HCT116 (cell line): ENCODE data around the gene PRR23E. TPM values are rescaled to one million over a fixed set of nuclear protein-coding genes. Genes with fewer than 3 reads are reported as not detected.

Experiments
- ATAC-seq: fragments of 200-7000 bp; cut with Tn5 transposase; 2 replicates; pipeline ENCODE4 v1.9.1; 2020; ENCODE audit warnings: mild to moderate bottlenecking, moderate library complexity
- BruUV-seq: library from RNA; stranded (reverse); fragments of 400-500 nt; replicated peaks from 2 replicates; lab custom pipeline; 2021; lab: Mats Ljungman, UMichigan
- CTCF ChIA-PET: fragments of 300-600 bp; sonication (Branson Sonifier 250); formaldehyde crosslinking; loops from one replicate; lab custom pipeline; 2021; ENCODE audit warnings: antibody characterized with exemption; lab: Charles Lee
- POLR2A ChIA-PET: fragments of 300-600, 350-600 bp; sonication (Branson Sonifier 250); formaldehyde crosslinking; loops from one replicate; lab custom pipeline; 2021; ENCODE audit warnings: antibody characterized with exemption; lab: Charles Lee
- RAD21 ChIA-PET, 2 experiments: fragments of 300-600 bp; sonication (Branson Sonifier 250); formaldehyde crosslinking; loops; one replicate each; lab custom pipeline; 2023; ENCODE audit warnings: low total read pairs in 2 of 2; ENCODE audit not compliant: uncharacterized antibody in 2 of 2, unreplicated experiment in 2 of 2, low non-redundant PET in 1 of 2; lab: Charles Lee
- DNase-seq: peaks from one replicate; pipeline ENCODE4 v3.0.0-alpha.2; 2010; ENCODE audit warnings: low read depth, low spot score
- H2AFZ ChIP-seq: fragments of 200-600 bp; shearing (Covaris generic), sonication (generic); 2 replicates; pipeline ENCODE4 v1.6.1; 2017; ENCODE audit warnings: low read depth, mixed run types, mixed read lengths, antibody characterized with exemption, low read length; ENCODE audit not compliant: poor library complexity, severe bottlenecking
- H3K27ac ChIP-seq: 2 replicates; pipeline ENCODE4 v1.5.1; 2012; ENCODE audit warnings: low read depth, low read length
- H3K27me3 ChIP-seq: fragments of 200-600 bp; sonication (generic); 2 replicates; pipeline ENCODE4 v1.6.1; 2016; ENCODE audit warnings: mixed run types, low read length, mixed read lengths; ENCODE audit not compliant: insufficient read depth
- H3K36me3 ChIP-seq, 2 experiments: fragments of 200-500 bp in 1 of 2; fragments of 200-600 bp in 1 of 2; sonication (Bioruptor generic) in 1 of 2; sonication (generic) in 1 of 2; 2 replicates each; pipeline versions ENCODE4 v1.5.1 to v1.6.1; 2014 to 2016; ENCODE audit warnings: low read length in 2 of 2, inconsistent platforms in 1 of 2, mixed read lengths in 1 of 2, mixed run types in 1 of 2; ENCODE audit not compliant: insufficient read depth in 2 of 2, control insufficient read depth in 1 of 2
- H3K4me1 ChIP-seq, 2 experiments: fragments of 200-600 bp in 1 of 2; sonication (generic) in 1 of 2; 2 replicates each; pipeline versions ENCODE4 v1.5.1 to v1.6.1; 2012 to 2017; ENCODE audit warnings: low read length in 2 of 2, inconsistent platforms in 1 of 2, mild to moderate bottlenecking in 1 of 2, mixed read lengths in 1 of 2, mixed run types in 1 of 2, moderate library complexity in 1 of 2; ENCODE audit not compliant: insufficient read depth in 2 of 2, control insufficient read depth in 1 of 2
- H3K4me2 ChIP-seq: fragments of 200-600 bp; sonication (generic); 2 replicates; pipeline ENCODE4 v1.6.1; 2017; ENCODE audit warnings: mixed run types, low read length, mixed read lengths
- H3K4me3 ChIP-seq, 2 experiments: fragments of 200-600 bp in 1 of 2; sonication (generic) in 1 of 2; replicated peaks in 1 of 2; 2 replicates each; pipeline ENCODE4 v1.5.1; 2011 to 2016; ENCODE audit warnings: low read length in 2 of 2, control low read depth in 1 of 2, low read depth in 1 of 2, mild to moderate bottlenecking in 1 of 2, mixed read lengths in 1 of 2, mixed run types in 1 of 2
- H3K79me2 ChIP-seq: fragments of 200-600 bp; sonication (generic); 2 replicates; pipeline ENCODE4 v1.6.1; 2017; ENCODE audit warnings: mild to moderate bottlenecking, mixed run types, low read length, moderate library complexity, mixed read lengths; ENCODE audit not compliant: insufficient read depth
- H3K9ac ChIP-seq: fragments of 200-600 bp; sonication (generic); 2 replicates; pipeline ENCODE4 v1.6.1; 2016; ENCODE audit warnings: low read length, mixed read lengths
- H3K9me2 ChIP-seq: fragments of 200-600 bp; sonication (generic), shearing (Covaris generic); 2 replicates; pipeline ENCODE4 v1.6.1; 2017; ENCODE audit warnings: mixed run types, mild to moderate bottlenecking, moderate library complexity; ENCODE audit not compliant: insufficient read depth
- H3K9me3 ChIP-seq, 2 experiments: fragments of 200-500 bp in 1 of 2; fragments of 200-600 bp in 1 of 2; sonication (Bioruptor generic) in 1 of 2; sonication (generic) in 1 of 2; 2 replicates each; pipeline ENCODE4 v1.6.1; 2014 to 2017; ENCODE audit warnings: low read length in 2 of 2, mixed read lengths in 2 of 2, inconsistent platforms in 1 of 2, low read depth in 1 of 2, mild to moderate bottlenecking in 1 of 2, mixed run types in 1 of 2, moderate library complexity in 1 of 2; ENCODE audit not compliant: control insufficient read depth in 1 of 2, insufficient read depth in 1 of 2
- H4K20me1 ChIP-seq: fragments of 200-600 bp; sonication (generic), shearing (Covaris generic); 2 replicates; pipeline ENCODE4 v1.6.1; 2017; ENCODE audit warnings: mixed run types, mild to moderate bottlenecking, moderate library complexity; ENCODE audit not compliant: insufficient read depth
- CBX3 ChIP-seq: IDR thresholded peaks from 2 replicates; pipeline ENCODE4 v1.6.1; 2012; ENCODE audit warnings: low read depth
- CEBPB ChIP-seq: IDR thresholded peaks from 2 replicates; pipeline ENCODE4 v1.6.1; 2012; ENCODE audit warnings: low read depth
- EGR1 ChIP-seq: IDR thresholded peaks from 2 replicates; pipeline ENCODE4 v1.6.1; 2012; ENCODE audit warnings: low read depth
- ELF1 ChIP-seq: IDR thresholded peaks from 2 replicates; pipeline ENCODE4 v1.6.1; 2012; ENCODE audit warnings: low read depth, borderline replicate concordance
- EZH2 ChIP-seq: fragments of 200-600 bp; sonication (generic); IDR thresholded peaks from 2 replicates; pipeline ENCODE4 v1.6.1; 2017; ENCODE audit warnings: antibody characterized with exemption, mixed run types
- JUND ChIP-seq: IDR thresholded peaks from 2 replicates; pipeline ENCODE4 v1.6.1; 2012
- POLR2AphosphoS5 ChIP-seq: IDR thresholded peaks from 2 replicates; pipeline ENCODE4 v1.6.1; 2011; ENCODE audit warnings: mild to moderate bottlenecking, low read depth, low read length, moderate library complexity
- RAD21 ChIP-seq: IDR thresholded peaks from 2 replicates; pipeline ENCODE4 v1.6.1; 2012; ENCODE audit warnings: low read depth, mild to moderate bottlenecking
- SP1 ChIP-seq: IDR thresholded peaks from 2 replicates; pipeline ENCODE4 v1.6.1; 2012; ENCODE audit warnings: low read depth
- YY1 ChIP-seq: IDR thresholded peaks from 2 replicates; pipeline ENCODE4 v1.6.1; 2011; ENCODE audit warnings: low read length, low read depth, moderate library complexity, mild to moderate bottlenecking; ENCODE audit not compliant: insufficient replicate concordance; ENCODE audit errors: extremely low read depth
- ZFX ChIP-seq: fragments of 450-650 bp; IDR thresholded peaks from 2 replicates; pipeline ENCODE4 v1.6.1; 2017
- intact Hi-C: fragments of 100-400 bp; cut with micrococcal nuclease; formaldehyde crosslinking; loops from 2 replicates; pipeline ENCODE4 v1.10.0; 2022
- total RNA-seq: library from RNA; stranded (reverse); gene quantifications from one replicate; pipeline ENCODE4 v1.2.1, GENCODE V29; 2021; ENCODE audit not compliant: unreplicated experiment
- TF ChIP-seq, protein P1 (sequence below): IDR thresholded peaks from 2 replicates; pipeline ENCODE4 v1.6.1; 2012
- TF ChIP-seq, protein P2 (sequence below), 3 experiments: fragments of 200-600 bp in 1 of 3; sonication (generic) in 1 of 3; IDR thresholded peaks in 2 of 3; conservative IDR thresholded peaks in 1 of 3; 2 replicates each; pipeline ENCODE4 v1.5.1; 2012 to 2017; ENCODE audit warnings: low read depth in 2 of 3, low read length in 2 of 3, antibody characterized with exemption in 1 of 3, borderline replicate concordance in 1 of 3, control low read depth in 1 of 3, mild to moderate bottlenecking in 1 of 3, mixed read lengths in 1 of 3, mixed run types in 1 of 3, moderate library complexity in 1 of 3; ENCODE audit not compliant: insufficient read depth in 1 of 3
- TF ChIP-seq, protein P3 (sequence below): IDR thresholded peaks from 2 replicates; pipeline ENCODE4 v1.6.1; 2011; ENCODE audit warnings: mild to moderate bottlenecking, low read length, moderate library complexity; ENCODE audit not compliant: insufficient replicate concordance; ENCODE audit errors: extremely low read depth
- TF ChIP-seq, protein P4 (sequence below): IDR thresholded peaks from 2 replicates; pipeline ENCODE4 v1.6.1; 2012; ENCODE audit warnings: low read depth

PRR23E gene
- total RNA-seq, 1 experiment from 2014 or later, result not detected

DNA sequence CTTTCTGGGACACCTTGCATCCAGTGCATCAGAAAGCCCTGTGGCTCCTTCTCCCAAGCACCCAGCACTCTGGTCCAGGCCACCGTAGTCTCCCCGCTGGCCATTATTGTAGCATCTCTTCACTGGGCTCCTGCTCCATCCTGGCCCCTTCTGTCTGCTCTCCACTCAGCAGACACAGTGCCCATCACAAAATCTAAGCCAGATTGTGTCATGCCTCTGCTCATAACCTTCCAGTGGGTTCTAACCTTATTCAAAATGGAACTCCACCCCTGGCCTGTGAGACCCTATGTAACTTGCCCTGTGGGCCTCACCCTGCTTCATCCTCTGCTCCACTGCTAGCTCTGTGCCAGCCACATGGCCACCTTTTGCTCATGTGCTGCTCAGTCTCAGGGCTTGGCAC is 31.7 kb upstream of the PRR23E start (continued):
- TF ChIP-seq, protein P1, sequence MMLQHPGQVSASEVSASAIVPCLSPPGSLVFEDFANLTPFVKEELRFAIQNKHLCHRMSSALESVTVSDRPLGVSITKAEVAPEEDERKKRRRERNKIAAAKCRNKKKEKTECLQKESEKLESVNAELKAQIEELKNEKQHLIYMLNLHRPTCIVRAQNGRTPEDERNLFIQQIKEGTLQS, result no peak
- TF ChIP-seq ELF1 (no peak), ZFX (no peak)
- TF ChIP-seq, all 23 proteins: peak for 0

DNA sequence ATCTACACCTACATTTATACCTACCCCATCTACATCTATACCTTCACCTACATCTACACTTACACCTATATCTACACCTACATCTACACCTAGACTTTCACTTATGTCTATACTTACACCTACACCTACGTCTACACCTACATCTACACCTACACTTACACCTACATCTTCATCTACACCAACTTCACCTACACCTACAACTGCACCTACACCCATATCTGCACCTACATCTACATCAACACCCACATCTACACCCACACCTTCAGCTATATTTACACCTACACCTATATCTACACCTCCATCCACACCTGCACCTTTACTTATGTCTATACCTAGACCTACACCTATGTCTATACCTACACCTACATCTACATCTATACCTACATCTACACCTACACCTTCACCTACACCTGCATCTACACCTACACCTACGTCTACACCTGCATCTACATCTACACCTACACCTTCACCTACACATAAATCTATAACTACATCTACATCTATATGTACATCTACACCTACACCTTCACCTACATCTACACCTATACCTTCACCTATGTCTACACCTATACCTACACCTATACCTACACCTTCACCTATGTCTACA is 30.9 kb upstream of the PRR23E start:
- no peaks in the 10 kb centered on the region for H3K79me2 ChIP-seq
- ATAC-seq, result no peak
- H4K20me1 ChIP-seq, result no peaks in the 10 kb centered on the region
- no peak overlapping the region for H3K4me3 ChIP-seq
- TF ChIP-seq JUND, result no peak
- TF ChIP-seq, protein P1, result no peak
- TF ChIP-seq SP1, result no peak
- TF ChIP-seq EGR1, result no peak
- TF ChIP-seq YY1, result no peak
- TF ChIP-seq, protein P2, sequence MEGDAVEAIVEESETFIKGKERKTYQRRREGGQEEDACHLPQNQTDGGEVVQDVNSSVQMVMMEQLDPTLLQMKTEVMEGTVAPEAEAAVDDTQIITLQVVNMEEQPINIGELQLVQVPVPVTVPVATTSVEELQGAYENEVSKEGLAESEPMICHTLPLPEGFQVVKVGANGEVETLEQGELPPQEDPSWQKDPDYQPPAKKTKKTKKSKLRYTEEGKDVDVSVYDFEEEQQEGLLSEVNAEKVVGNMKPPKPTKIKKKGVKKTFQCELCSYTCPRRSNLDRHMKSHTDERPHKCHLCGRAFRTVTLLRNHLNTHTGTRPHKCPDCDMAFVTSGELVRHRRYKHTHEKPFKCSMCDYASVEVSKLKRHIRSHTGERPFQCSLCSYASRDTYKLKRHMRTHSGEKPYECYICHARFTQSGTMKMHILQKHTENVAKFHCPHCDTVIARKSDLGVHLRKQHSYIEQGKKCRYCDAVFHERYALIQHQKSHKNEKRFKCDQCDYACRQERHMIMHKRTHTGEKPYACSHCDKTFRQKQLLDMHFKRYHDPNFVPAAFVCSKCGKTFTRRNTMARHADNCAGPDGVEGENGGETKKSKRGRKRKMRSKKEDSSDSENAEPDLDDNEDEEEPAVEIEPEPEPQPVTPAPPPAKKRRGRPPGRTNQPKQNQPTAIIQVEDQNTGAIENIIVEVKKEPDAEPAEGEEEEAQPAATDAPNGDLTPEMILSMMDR (IDR thresholded peaks at IDR 0.05 in 2 of 3, conservative IDR thresholded peaks at IDR 0.05 in 1 of 3; ENCODE audit: borderline replicate concordance in 1 of 3, insufficient read depth in 1 of 3, low read depth in 2 of 3, low read length in 2 of 3), result no peak
- TF ChIP-seq ELF1, result no peak
- TF ChIP-seq EZH2, result no peak
- TF ChIP-seq, protein P3, sequence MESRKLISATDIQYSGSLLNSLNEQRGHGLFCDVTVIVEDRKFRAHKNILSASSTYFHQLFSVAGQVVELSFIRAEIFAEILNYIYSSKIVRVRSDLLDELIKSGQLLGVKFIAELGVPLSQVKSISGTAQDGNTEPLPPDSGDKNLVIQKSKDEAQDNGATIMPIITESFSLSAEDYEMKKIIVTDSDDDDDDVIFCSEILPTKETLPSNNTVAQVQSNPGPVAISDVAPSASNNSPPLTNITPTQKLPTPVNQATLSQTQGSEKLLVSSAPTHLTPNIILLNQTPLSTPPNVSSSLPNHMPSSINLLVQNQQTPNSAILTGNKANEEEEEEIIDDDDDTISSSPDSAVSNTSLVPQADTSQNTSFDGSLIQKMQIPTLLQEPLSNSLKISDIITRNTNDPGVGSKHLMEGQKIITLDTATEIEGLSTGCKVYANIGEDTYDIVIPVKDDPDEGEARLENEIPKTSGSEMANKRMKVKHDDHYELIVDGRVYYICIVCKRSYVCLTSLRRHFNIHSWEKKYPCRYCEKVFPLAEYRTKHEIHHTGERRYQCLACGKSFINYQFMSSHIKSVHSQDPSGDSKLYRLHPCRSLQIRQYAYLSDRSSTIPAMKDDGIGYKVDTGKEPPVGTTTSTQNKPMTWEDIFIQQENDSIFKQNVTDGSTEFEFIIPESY, result no peak
- no peak for TF ChIP-seq RAD21
- TF ChIP-seq POLR2AphosphoS5, result no peak
- TF ChIP-seq CEBPB, result no peak
- no peak for TF ChIP-seq CBX3
- TF ChIP-seq, protein P4, sequence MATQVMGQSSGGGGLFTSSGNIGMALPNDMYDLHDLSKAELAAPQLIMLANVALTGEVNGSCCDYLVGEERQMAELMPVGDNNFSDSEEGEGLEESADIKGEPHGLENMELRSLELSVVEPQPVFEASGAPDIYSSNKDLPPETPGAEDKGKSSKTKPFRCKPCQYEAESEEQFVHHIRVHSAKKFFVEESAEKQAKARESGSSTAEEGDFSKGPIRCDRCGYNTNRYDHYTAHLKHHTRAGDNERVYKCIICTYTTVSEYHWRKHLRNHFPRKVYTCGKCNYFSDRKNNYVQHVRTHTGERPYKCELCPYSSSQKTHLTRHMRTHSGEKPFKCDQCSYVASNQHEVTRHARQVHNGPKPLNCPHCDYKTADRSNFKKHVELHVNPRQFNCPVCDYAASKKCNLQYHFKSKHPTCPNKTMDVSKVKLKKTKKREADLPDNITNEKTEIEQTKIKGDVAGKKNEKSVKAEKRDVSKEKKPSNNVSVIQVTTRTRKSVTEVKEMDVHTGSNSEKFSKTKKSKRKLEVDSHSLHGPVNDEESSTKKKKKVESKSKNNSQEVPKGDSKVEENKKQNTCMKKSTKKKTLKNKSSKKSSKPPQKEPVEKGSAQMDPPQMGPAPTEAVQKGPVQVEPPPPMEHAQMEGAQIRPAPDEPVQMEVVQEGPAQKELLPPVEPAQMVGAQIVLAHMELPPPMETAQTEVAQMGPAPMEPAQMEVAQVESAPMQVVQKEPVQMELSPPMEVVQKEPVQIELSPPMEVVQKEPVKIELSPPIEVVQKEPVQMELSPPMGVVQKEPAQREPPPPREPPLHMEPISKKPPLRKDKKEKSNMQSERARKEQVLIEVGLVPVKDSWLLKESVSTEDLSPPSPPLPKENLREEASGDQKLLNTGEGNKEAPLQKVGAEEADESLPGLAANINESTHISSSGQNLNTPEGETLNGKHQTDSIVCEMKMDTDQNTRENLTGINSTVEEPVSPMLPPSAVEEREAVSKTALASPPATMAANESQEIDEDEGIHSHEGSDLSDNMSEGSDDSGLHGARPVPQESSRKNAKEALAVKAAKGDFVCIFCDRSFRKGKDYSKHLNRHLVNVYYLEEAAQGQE, result no peak
- TF ChIP-seq ZFX, result no peak
- intact Hi-C loops, result no loop called here
- BruUV-seq, result no TSS peak
- H3K27me3 ChIP-seq, result peaks cover 32% of the 10 kb centered on the region
- H3K36me3 ChIP-seq, result no peaks in the 10 kb centered on the region
- no peak overlapping the region for H3K4me2 ChIP-seq
- no peak overlapping the region for H2AFZ ChIP-seq
- peaks cover 0 to 6% of the 10 kb centered on the region in 2 experiments; a peak in 1 of 4 replicates for H3K9me3 ChIP-seq
- ChIA-PET POLR2A (no interaction called here), RAD21 (no interaction called here), CTCF (no interaction called here)
- no peaks in the 10 kb centered on the region for H3K4me1 ChIP-seq
- H3K9ac ChIP-seq, result no peak overlapping the region
- no peaks in the 10 kb centered on the region for H3K9me2 ChIP-seq
- H3K27ac ChIP-seq, result no peak overlapping the region
- no peak for DNase-seq
